Osteoblast (primary cell): Measurements from ENCODE around the gene OAS1. TPM values are rescaled to one million over a fixed set of nuclear protein-coding genes. Genes with fewer than 3 reads are reported as not detected.

Experiments
- DNase-seq: peaks from one replicate; pipeline ENCODE4 v3.0.0; 2011; ENCODE audit warnings: low spot score, mixed read lengths; ENCODE audit not compliant: insufficient read length; ENCODE audit errors: missing footprints
- H2AFZ ChIP-seq: 2 replicates; pipeline ENCODE4 v1.6.0; 2011; ENCODE audit warnings: mild to moderate bottlenecking, low read length
- H3K27ac ChIP-seq: 2 replicates; pipeline ENCODE4 v1.5.1; 2011; ENCODE audit warnings: mild to moderate bottlenecking, low read depth, low read length, moderate library complexity
- H3K27me3 ChIP-seq: 2 replicates; pipeline ENCODE4 v1.6.0; 2012; ENCODE audit warnings: mild to moderate bottlenecking, control low read depth, inconsistent platforms, low read length, moderate library complexity; ENCODE audit not compliant: insufficient read depth
- H3K36me3 ChIP-seq: 2 replicates; pipeline ENCODE4 v1.5.1; 2011; ENCODE audit warnings: mild to moderate bottlenecking, low read length, control low read depth, moderate library complexity; ENCODE audit not compliant: insufficient read depth
- H3K4me1 ChIP-seq: 2 replicates; pipeline ENCODE4 v1.5.1; 2011; ENCODE audit warnings: mild to moderate bottlenecking, low read length, control low read depth, moderate library complexity; ENCODE audit not compliant: insufficient read depth
- H3K4me2 ChIP-seq: 2 replicates; pipeline ENCODE4 v1.6.0; 2011; ENCODE audit warnings: mild to moderate bottlenecking, low read length; ENCODE audit not compliant: insufficient read depth
- H3K4me3 ChIP-seq: fragments of 200-600 bp; sonication (generic); 3 replicates; pipeline ENCODE4 v1.5.1; 2012; ENCODE audit warnings: mild to moderate bottlenecking, low read length, inconsistent platforms; ENCODE audit not compliant: insufficient read depth
- H3K79me2 ChIP-seq: 2 replicates; pipeline ENCODE4 v1.6.0; 2012; ENCODE audit warnings: mild to moderate bottlenecking, low read length, control low read depth, inconsistent platforms; ENCODE audit not compliant: insufficient read depth
- H3K9me3 ChIP-seq: 2 replicates; pipeline ENCODE4 v1.5.1; 2011; ENCODE audit warnings: low read depth, low read length, control low read depth
- H4K20me1 ChIP-seq: 2 replicates; pipeline ENCODE4 v1.6.0; 2012; ENCODE audit warnings: mild to moderate bottlenecking, low read length, control low read depth; ENCODE audit not compliant: insufficient read depth
- CTCF ChIP-seq: IDR thresholded peaks from 2 replicates; pipeline ENCODE4 v1.5.1; 2011; ENCODE audit warnings: mild to moderate bottlenecking, low read depth, low read length, moderate library complexity; ENCODE audit errors: extremely low read depth
- total RNA-seq: library from RNA; depleted of rRNA; stranded (reverse); fragments of >200 nt; gene quantifications from 2 replicates; pipeline ENCODE4 v1.2.3, GENCODE V29; 2012

The OAS1 gene
- total RNA-seq, 1 donor: 3.6 TPM

GRCh38 chr12:112927925-112928324, 21.2 kb downstream of the OAS1 start:
- Histone ChIP-seq H3K4me3 (no peak overlapping the region), H3K4me1 (no peaks in the 10 kb centered on the region), H3K79me2 (no peaks in the 10 kb centered on the region), H3K27me3 (peaks cover 4% of the 10 kb centered on the region), H3K27ac (no peak overlapping the region), H3K9me3 (no peaks in the 10 kb centered on the region), H4K20me1 (no peaks in the 10 kb centered on the region), H2AFZ (no peak overlapping the region), H3K36me3 (no peaks in the 10 kb centered on the region), H3K4me2 (no peak overlapping the region)
- TF ChIP-seq CTCF: no peak
- no peak for DNase-seq

GRCh38 chr12:112928978-112929377, 22.2 kb downstream of the OAS1 start:
- Histone ChIP-seq H3K79me2 (no peaks in the 10 kb centered on the region), H2AFZ (no peak overlapping the region), H3K4me1 (no peaks in the 10 kb centered on the region), H3K4me2 (no peak overlapping the region), H3K4me3 (no peak overlapping the region), H4K20me1 (no peaks in the 10 kb centered on the region), H3K27ac (no peak overlapping the region), H3K9me3 (no peaks in the 10 kb centered on the region), H3K36me3 (no peaks in the 10 kb centered on the region), H3K27me3 (no peaks in the 10 kb centered on the region)
- no peak for TF ChIP-seq CTCF
- DNase-seq: no peak

GRCh38 chr12:112929715-112930114, 23.0 kb downstream of the OAS1 start:
- Histone ChIP-seq H3K27ac (no peak overlapping the region), H3K36me3 (no peaks in the 10 kb centered on the region), H3K79me2 (no peaks in the 10 kb centered on the region), H3K27me3 (no peaks in the 10 kb centered on the region), H2AFZ (no peak overlapping the region), H3K9me3 (no peaks in the 10 kb centered on the region), H4K20me1 (no peaks in the 10 kb centered on the region), H3K4me2 (no peak overlapping the region), H3K4me1 (no peaks in the 10 kb centered on the region), H3K4me3 (no peak overlapping the region)
- no peak for DNase-seq
- no peak for TF ChIP-seq CTCF

- Histone ChIP-seq H3K27me3 (no peaks in the 10 kb centered on the region), H4K20me1 (no peaks in the 10 kb centered on the region), H3K9me3 (no peaks in the 10 kb centered on the region), H2AFZ (no peak overlapping the region), H3K36me3 (no peaks in the 10 kb centered on the region), H3K4me2 (no peak overlapping the region), H3K4me3 (no peak overlapping the region), H3K27ac (no peak overlapping the region), H3K79me2 (no peaks in the 10 kb centered on the region), H3K4me1 (no peaks in the 10 kb centered on the region)
- no peak for TF ChIP-seq CTCF
- no peak for DNase-seq
Measured at GRCh38 chr12:112930350-112930749, 23.6 kb downstream of the OAS1 start.
